GM13976 (cell line): ENCODE data around the gene PTGS2.
"Not testable (repeated sequence)": the region's sequence is repeated elsewhere in the genome, so short reads cannot be mapped to it uniquely, and the experiment has no call there.

Experiments
- DNase-seq: peaks from one replicate; pipeline ENCODE4 v3.0.0; 2012; ENCODE audit warnings: low spot score
- CTCF ChIP-seq: IDR thresholded peaks from 2 replicates; pipeline ENCODE4 v1.5.1; 2012; ENCODE audit warnings: borderline replicate concordance, mild to moderate bottlenecking; ENCODE audit not compliant: insufficient read depth; ENCODE audit errors: extremely low read depth, missing control alignments, control extremely low read depth
- in situ Hi-C: fragments of 300-500 bp; cut with MboI; formaldehyde crosslinking; loops from one replicate; pipeline ENCODE4 v1.12.0; 2022; ENCODE audit warnings: low sequenced_read_pairs, mixed read lengths, inconsistent platforms; ENCODE audit not compliant: unreplicated experiment

The PTGS2 gene

GRCh38 chr1:186657481-186657880 is 22.7 kb downstream of the PTGS2 start:
- no peak for DNase-seq
- no peak for TF ChIP-seq CTCF
- in situ Hi-C loops: no loop called here

DNA sequence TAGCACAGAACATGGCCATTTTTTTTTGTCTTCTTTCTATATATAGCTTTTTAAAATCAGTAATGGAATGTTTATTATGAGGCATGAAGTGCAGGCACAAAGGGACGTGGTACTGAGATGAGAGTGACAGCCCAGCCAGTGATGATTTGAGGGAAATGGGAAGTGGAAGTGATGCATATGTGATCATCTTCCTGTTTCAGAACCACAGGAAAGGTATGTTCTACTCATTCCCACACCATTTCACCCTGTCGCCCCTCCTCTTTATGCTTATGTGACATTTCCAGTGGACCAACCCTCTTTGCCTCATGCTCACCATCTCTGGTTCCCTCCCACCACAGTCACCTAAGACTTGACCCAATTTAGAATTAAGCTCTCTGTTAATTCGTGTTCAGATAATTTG is 24.3 kb downstream of the PTGS2 start:
- in situ Hi-C loops: no loop called here
- no peak for DNase-seq
- TF ChIP-seq CTCF: no peak

DNA sequence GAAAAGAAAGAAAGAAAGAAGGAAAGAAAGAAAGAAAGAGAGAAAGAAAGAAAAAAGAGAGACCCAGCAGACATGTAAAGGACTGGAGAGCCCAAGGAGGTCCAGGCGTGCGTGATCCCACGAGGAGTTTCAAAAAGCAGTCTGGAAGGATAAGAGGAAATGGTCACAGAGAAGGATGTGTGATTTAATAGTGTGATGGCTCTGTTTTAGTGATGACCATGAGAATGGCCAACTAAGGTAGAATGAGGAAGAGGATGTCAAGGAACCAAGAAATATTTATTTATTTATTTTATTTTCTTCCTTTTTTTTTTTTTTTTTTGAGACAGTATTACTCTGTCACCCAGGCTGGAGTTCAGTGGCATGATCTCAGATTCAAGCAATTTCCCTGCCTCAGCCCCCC is 25.5 kb downstream of the PTGS2 start:
- no peak for DNase-seq
- no peak for TF ChIP-seq CTCF
- in situ Hi-C loops: no loop called here

GRCh38 chr1:186653312-186653711 is 26.9 kb downstream of the PTGS2 start:
- TF ChIP-seq CTCF: no peak
- DNase-seq: no peak
- in situ Hi-C loops: no loop called here

DNA sequence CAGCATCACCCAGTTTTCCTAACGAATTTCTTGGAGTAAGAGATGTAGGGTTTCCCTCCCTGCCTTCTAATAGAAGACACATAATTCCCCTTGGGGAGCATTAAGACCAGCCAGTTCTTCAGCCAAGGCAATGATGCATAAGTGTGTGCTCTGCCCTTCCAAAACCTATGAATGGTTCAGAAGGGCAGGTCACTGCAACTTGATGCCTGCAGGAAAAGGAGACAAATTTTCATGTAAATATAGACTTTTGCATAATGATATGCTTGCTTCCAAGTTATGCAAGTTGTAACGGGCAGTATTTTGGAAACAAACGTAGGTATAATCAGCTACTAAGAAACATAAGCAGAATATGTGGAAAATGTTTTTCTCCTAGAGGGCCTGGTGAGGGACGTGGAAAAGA is 31.6 kb downstream of the PTGS2 start:
- DNase-seq: no peak
- TF ChIP-seq CTCF: no peak
- in situ Hi-C loops: no loop called here

GRCh38 chr1:186647985-186648384 is 32.2 kb downstream of the PTGS2 start:
- DNase-seq, in situ Hi-C loops: not testable (repeated sequence)

GRCh38 chr1:186643614-186644013 is 36.6 kb downstream of the PTGS2 start:
- DNase-seq: no peak
- in situ Hi-C loops: no loop called here
- TF ChIP-seq CTCF: no peak

- DNase-seq, in situ Hi-C loops: not testable (repeated sequence)
Measured at GRCh38 chr1:186637567-186637966, 42.7 kb downstream of the PTGS2 start.
